Thyroid gland (tissue), 4 donors: ENCODE data around the gene FOXO3. TPM values are rescaled to one million over a fixed set of nuclear protein-coding genes. Genes with fewer than 3 reads are reported as not detected.
A peak's percentile ranks its signal among the peaks of the same experiment; 100 is the strongest.

Experiments
- DNase-seq, 2 donors: peaks; one replicate each; pipeline ENCODE4 v3.0.0-alpha.2; 2019
- H3K27ac ChIP-seq, 3 donors: fragments of 200-600 bp; sonication (generic); 1 replicate in 2 of 3; 2 replicates in 1 of 3; pipeline ENCODE4 v1.5.1; 2016 to 2019; ENCODE audit warnings: mild to moderate bottlenecking in 1 of 3, moderate library complexity in 1 of 3
- H3K27me3 ChIP-seq: fragments of 200-600 bp; sonication (generic); one replicate; pipeline ENCODE4 v1.5.1; 2019
- H3K36me3 ChIP-seq, 2 donors: fragments of 200-600 bp; sonication (generic); one replicate each; pipeline ENCODE4 v1.5.1; 2016 to 2019
- H3K4me1 ChIP-seq, 2 donors: fragments of 200-600 bp; sonication (generic); one replicate each; pipeline ENCODE4 v1.5.1; 2017 to 2019
- H3K4me3 ChIP-seq, 3 donors: fragments of 200-600 bp; sonication (generic); replicated peaks in 1 of 3; 1 replicate in 2 of 3; 2 replicates in 1 of 3; pipeline ENCODE4 v1.5.1; 2016; ENCODE audit warnings: mild to moderate bottlenecking in 1 of 3
- H3K9me3 ChIP-seq: fragments of 200-600 bp; sonication (generic); one replicate; pipeline ENCODE4 v1.5.1; 2017
- POLR2A ChIP-seq, 2 donors: fragments of 450-650 bp; IDR thresholded peaks; one replicate each; pipeline ENCODE4 v1.6.1; 2017; ENCODE audit warnings: antibody characterized with exemption in 2 of 2, mild to moderate bottlenecking in 2 of 2, moderate library complexity in 1 of 2
- WGBS, 2 donors: methylation state at CpG; one replicate each; pipeline ENCODE4 v1.1.5; 2017; 5-methylcytosine and 5-hydroxymethylcytosine counted together
- intact Hi-C: fragments of 100-400 bp; cut with DNase I; formaldehyde crosslinking; loops from one replicate; pipeline ENCODE4 v1.15.1; 2023
- total RNA-seq, 4 donors: library from RNA; depleted of rRNA; stranded (reverse); fragments of >200 nt; gene quantifications; one replicate each; pipeline ENCODE4 v1.2.3, GENCODE V29; 2016
- TF ChIP-seq, protein P1 (sequence below), 6 experiments: fragments of 200-600 bp in 3 of 6; fragments of 450-650 bp in 3 of 6; sonication (generic) in 3 of 6; IDR thresholded peaks; one replicate each; pipeline ENCODE4 v1.5.1; 2016 to 2019; ENCODE audit warnings: antibody characterized with exemption in 6 of 6, mild to moderate bottlenecking in 2 of 6, inconsistent platforms in 1 of 6, moderate library complexity in 1 of 6

The FOXO3 gene
- total RNA-seq, 4 donors from 2014 or later, result 61.8 to 103 (median 76.8) TPM

- no peak overlapping the region for H3K4me3 ChIP-seq
- intact Hi-C loops, result no loop called here
- 75 to 79% methylated on average over 6 of the region's 6 CpGs for WGBS, 2 donors
Measured at GRCh38 chr6:108585921-108586536, 25.3 kb downstream of the FOXO3 start.

DNA sequence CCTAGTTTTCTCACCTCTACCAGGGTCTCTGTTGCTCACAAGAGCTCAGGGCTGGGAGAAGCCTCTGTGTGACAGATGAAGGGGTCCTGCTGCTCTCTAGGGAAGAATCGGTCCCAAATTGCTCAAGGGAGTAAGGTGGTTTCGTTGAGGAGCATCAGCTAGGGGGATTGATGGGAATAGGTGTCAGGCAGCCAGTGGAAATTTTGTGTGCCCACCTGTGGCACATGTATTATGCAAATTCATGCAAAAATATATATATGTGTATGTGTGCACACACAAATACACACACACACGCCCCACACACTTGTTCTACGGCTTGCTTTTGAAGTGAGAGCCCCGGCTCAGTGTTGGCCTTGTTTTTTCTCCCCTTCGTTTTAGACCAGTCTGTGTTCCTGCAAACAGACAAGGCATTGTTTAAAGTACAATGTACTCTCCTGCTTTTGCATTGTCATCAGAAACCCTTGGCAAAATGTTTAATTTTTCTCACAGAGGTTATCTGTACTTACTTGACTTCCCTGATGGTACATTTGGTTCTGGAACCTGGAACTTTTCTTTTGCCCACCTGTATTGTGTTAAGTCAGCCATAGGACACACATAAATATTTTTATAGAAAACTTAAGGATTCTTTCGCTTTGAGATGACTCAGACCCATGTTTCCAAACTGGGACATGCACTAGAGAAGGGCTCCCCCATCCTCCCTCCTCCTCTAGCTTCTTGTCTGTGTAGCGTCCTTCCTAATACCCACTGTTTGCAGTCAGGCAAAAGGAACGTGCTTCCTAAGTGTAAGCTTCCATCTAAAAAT, 26.7 kb downstream of the FOXO3 start:
- DNase-seq, result no peak
- 63 to 68% methylated on average over 9 of the region's 9 CpGs for WGBS, 2 donors
- TF ChIP-seq POLR2A (IDR thresholded peaks at IDR 0.05), result no peak
- TF ChIP-seq, protein P1, sequence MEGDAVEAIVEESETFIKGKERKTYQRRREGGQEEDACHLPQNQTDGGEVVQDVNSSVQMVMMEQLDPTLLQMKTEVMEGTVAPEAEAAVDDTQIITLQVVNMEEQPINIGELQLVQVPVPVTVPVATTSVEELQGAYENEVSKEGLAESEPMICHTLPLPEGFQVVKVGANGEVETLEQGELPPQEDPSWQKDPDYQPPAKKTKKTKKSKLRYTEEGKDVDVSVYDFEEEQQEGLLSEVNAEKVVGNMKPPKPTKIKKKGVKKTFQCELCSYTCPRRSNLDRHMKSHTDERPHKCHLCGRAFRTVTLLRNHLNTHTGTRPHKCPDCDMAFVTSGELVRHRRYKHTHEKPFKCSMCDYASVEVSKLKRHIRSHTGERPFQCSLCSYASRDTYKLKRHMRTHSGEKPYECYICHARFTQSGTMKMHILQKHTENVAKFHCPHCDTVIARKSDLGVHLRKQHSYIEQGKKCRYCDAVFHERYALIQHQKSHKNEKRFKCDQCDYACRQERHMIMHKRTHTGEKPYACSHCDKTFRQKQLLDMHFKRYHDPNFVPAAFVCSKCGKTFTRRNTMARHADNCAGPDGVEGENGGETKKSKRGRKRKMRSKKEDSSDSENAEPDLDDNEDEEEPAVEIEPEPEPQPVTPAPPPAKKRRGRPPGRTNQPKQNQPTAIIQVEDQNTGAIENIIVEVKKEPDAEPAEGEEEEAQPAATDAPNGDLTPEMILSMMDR (IDR thresholded peaks at IDR 0.05), result no peak
- Histone ChIP-seq H3K4me1 (peaks cover 92 to 97% of the 10 kb centered on the region in 2 donors), H3K9me3 (no peaks in the 10 kb centered on the region), H3K27ac (peak overlapping the region; percentile 86 to 89 (median 88)), H3K27me3 (no peaks in the 10 kb centered on the region), H3K36me3 (no peaks in the 10 kb centered on the region), H3K4me3 (no peak overlapping the region)
- intact Hi-C loops, result no loop called here

More at GRCh38 chr6:108585921-108586536, 25.3 kb downstream of the FOXO3 start:
- TF ChIP-seq, protein P1 (IDR thresholded peaks at IDR 0.05), result no peak
- H3K36me3 ChIP-seq, result no peaks in the 10 kb centered on the region
- H3K9me3 ChIP-seq, result no peaks in the 10 kb centered on the region
- DNase-seq, result no peak
- no peaks in the 10 kb centered on the region for H3K27me3 ChIP-seq
- H3K4me1 ChIP-seq, result peaks cover 90 to 97% of the 10 kb centered on the region in 2 donors
- H3K27ac ChIP-seq, result peak overlapping the region; percentile 14 to 88 (median 49)

- intact Hi-C loops, result no loop called here
- Histone ChIP-seq H3K4me3 (no peak overlapping the region), H3K27me3 (no peaks in the 10 kb centered on the region), H3K27ac (peak overlapping the region; percentile 86 to 89 (median 88)), H3K4me1 (peaks cover 92 to 97% of the 10 kb centered on the region in 2 donors), H3K9me3 (no peaks in the 10 kb centered on the region), H3K36me3 (no peaks in the 10 kb centered on the region)
- peak in 1 of 2 donors; percentile 35 for DNase-seq
- TF ChIP-seq POLR2A (IDR thresholded peaks at IDR 0.05), result no peak
- TF ChIP-seq, protein P1 (IDR thresholded peaks at IDR 0.05), result no peak
- WGBS, 2 donors, result 43 to 45% methylated on average over 1 of the region's 1 CpG
Measured at GRCh38 chr6:108588586-108588985, 27.9 kb downstream of the FOXO3 start.

DNA sequence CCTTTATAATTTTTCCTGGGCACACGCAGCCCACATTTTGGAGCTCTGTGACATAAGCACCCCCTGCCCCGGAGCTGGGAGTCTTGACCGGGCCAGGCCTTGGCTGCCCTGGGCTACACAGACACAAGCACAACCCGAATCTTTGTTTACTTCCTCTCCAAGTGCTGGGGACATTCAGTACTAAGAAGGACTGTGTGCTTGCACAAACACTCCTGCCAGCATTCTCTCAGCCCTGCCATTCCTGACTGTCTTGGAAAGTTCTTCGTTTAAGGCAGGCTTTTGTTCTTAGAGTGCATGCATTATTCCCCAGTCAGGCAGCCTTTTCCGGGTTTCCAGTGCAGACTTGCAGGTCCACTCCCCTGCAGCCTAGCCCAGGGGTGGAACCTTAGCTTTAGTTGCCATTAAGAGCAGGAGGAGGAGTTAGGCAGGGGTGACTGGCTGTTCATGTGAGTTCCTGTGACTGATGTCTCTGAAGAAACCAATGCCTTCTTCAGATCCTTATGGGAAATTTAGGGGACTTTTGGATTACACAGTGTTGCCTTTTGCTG, 28.6 kb downstream of the FOXO3 start:
- Histone ChIP-seq H3K27me3 (no peaks in the 10 kb centered on the region), H3K27ac (peak overlapping the region; percentile 86 to 89 (median 88)), H3K4me1 (peaks cover 92 to 97% of the 10 kb centered on the region in 2 donors), H3K36me3 (no peaks in the 10 kb centered on the region), H3K4me3 (no peak overlapping the region), H3K9me3 (no peaks in the 10 kb centered on the region)
- 11 to 12% methylated on average over 6 of the region's 6 CpGs for WGBS, 2 donors
- DNase-seq, result peak; percentile 91
- intact Hi-C loops, result no loop called here
- TF ChIP-seq POLR2A (IDR thresholded peaks at IDR 0.05), result peak in 1 of 2 donors; percentile 67
- TF ChIP-seq, protein P1 (IDR thresholded peaks at IDR 0.05), result no peak
